Effector memory CD8-positive, alpha-beta T cell (primary cell): ENCODE data around the gene DHRS3.

ENCODE experiments used
- ATAC-seq: fragments of 150-1000 bp; cut with Tn5 transposase; replicated peaks from 2 replicates; pipeline ENCODE4 v1.10.0; 2021; ENCODE audit warnings: mild to moderate bottlenecking, moderate library complexity
- DNase-seq, 3 experiments: peaks; one replicate each; pipeline ENCODE4 v3.0.0; 2021
- H3K27ac Mint-ChIP-seq, 2 donors: one replicate each; pipeline ENCODE4 v1.8.0; 2022; ENCODE audit warnings: mild to moderate bottlenecking in 2 of 2, mixed read lengths in 2 of 2, moderate library complexity in 2 of 2
- H3K27me3 Mint-ChIP-seq, 2 donors: one replicate each; pipeline ENCODE4 v1.8.0; 2022; ENCODE audit warnings: mixed read lengths in 2 of 2
- H3K36me3 Mint-ChIP-seq: one replicate; pipeline ENCODE4 v1.8.0; 2022; ENCODE audit warnings: mild to moderate bottlenecking, moderate library complexity, mixed read lengths; ENCODE audit not compliant: insufficient read depth
- H3K4me1 Mint-ChIP-seq, 2 donors: one replicate each; pipeline ENCODE4 v1.8.0; 2022; ENCODE audit warnings: low read depth in 2 of 2, mixed read lengths in 2 of 2
- H3K4me3 Mint-ChIP-seq, 2 donors: one replicate each; pipeline ENCODE4 v1.8.0; 2022; ENCODE audit warnings: mild to moderate bottlenecking in 2 of 2, mixed read lengths in 2 of 2, moderate library complexity in 2 of 2
- H3K9me3 Mint-ChIP-seq, 2 donors: one replicate each; pipeline ENCODE4 v1.8.0; 2022; ENCODE audit warnings: mixed read lengths in 2 of 2

The DHRS3 gene

GRCh38 chr1:12552951-12553921 lies 64.8 kb downstream of the DHRS3 start:
- peaks cover 2 to 5% of the 10 kb centered on the region in 2 donors for H3K4me1 Mint-ChIP-seq
- no peak overlapping the region for H3K4me3 Mint-ChIP-seq
- no peaks in the 10 kb centered on the region for H3K9me3 Mint-ChIP-seq
- H3K36me3 Mint-ChIP-seq = peaks cover 3% of the 10 kb centered on the region
- no peak for DNase-seq
- H3K27me3 Mint-ChIP-seq = no peaks in the 10 kb centered on the region
- ATAC-seq = no peak
- peak overlapping the region in 1 of 2 donors; percentile 78 for H3K27ac Mint-ChIP-seq

DNA sequence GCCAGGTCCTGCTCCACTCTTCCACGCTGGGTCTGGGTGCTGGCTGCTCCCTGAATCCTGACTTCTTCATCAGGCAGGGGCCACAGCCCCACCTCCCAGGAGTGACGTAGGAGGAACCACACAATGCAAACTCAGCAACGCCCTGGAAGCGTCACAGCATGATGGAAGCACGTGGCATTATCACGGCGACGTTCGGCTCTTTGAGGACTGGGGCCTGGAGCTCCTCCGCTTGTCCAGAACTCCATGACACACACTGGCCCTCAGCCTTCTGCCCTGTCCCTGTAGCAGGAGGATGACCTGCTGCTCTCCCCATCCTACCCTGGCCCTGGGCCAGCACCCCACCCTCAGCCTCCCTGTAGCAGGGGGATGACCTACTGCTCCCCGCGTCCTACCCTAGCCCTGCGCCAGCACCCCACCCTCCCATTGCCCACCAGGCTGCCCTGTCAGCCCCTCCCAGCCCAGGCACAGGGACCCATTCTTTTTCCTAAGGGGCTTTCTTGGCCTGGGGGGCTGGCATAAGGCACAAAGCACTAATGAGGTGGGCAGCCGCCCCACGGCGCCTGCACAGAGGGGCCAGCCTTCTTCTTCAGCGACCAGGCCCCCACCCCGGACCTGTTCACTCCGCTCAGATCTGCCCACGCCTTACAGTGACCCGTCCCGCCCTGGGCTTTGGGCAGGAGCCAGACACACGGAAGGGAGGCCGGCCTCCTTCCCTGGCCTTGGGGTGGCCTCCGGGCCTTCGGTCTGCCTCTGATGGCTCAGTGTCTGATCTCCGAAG lies 65.7 kb downstream of the DHRS3 start:
- peaks cover 3% of the 10 kb centered on the region for H3K36me3 Mint-ChIP-seq
- H3K9me3 Mint-ChIP-seq = no peaks in the 10 kb centered on the region
- H3K4me3 Mint-ChIP-seq = no peak overlapping the region
- DNase-seq (no peak), ATAC-seq (no peak)
- H3K27ac Mint-ChIP-seq = no peak overlapping the region
- peaks cover 2 to 5% of the 10 kb centered on the region in 2 donors for H3K4me1 Mint-ChIP-seq
- H3K27me3 Mint-ChIP-seq = no peaks in the 10 kb centered on the region

- Mint-ChIP-seq H3K9me3 (no peaks in the 10 kb centered on the region), H3K27me3 (no peaks in the 10 kb centered on the region), H3K27ac (no peak overlapping the region), H3K36me3 (peaks cover 3% of the 10 kb centered on the region), H3K4me3 (no peak overlapping the region), H3K4me1 (peaks cover 2 to 5% of the 10 kb centered on the region in 2 donors)
- ATAC-seq = no peak
- no peak for DNase-seq
Observed at GRCh38 chr1:12551584-12551983, 66.4 kb downstream of the DHRS3 start.

DNA sequence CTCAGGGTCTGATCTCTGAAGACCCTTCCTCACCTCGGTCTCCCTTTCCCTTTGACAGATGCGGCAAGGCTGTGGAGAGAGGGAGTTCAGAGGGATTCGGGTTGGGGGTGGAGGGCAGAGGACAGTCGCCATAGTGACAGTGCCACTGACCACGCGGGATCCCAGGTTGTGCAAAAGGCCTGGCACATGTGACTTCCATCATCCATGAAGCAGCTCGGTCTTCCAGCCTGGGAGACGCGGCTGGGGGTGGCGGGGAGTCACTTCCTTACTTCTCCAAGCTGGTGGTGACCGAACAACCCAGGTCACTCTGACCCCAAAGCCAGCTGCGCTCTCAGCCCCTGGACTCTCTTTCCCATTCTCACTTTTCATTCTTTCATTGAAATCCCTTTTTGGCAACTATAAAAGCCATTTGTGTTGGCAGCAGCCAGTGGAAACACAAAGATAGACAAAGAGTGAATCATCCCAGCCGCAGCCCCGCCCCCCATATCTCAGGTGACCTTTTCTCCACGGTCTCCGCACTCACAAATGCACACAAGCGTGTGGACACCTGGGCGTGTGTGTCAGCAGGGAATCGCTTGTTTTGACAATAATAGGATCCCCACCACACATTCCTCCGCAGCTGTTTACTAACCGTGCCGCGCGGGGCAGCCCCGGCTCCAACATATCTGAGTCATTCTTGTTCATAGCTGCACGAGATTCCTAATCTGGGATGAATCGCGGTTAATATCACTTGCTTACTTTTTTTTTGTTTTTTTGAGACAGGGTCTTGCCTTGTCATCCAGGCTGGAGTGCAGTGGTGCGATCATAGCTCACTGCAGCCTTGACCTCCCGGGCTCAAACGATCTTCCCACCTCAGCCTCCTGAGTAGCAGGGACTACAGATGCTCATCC lies 68.3 kb downstream of the DHRS3 start:
- H3K9me3 Mint-ChIP-seq = no peaks in the 10 kb centered on the region
- no peak for ATAC-seq
- no peak for DNase-seq
- H3K4me1 Mint-ChIP-seq = peaks cover 2 to 5% of the 10 kb centered on the region in 2 donors
- no peak overlapping the region for H3K4me3 Mint-ChIP-seq
- H3K27me3 Mint-ChIP-seq = no peaks in the 10 kb centered on the region
- H3K27ac Mint-ChIP-seq = peak overlapping the region in 1 of 2 donors; percentile 64
- H3K36me3 Mint-ChIP-seq = peaks cover 3% of the 10 kb centered on the region

- H3K4me1 Mint-ChIP-seq = peaks cover 2 to 5% of the 10 kb centered on the region in 2 donors
- H3K36me3 Mint-ChIP-seq = peaks cover 3% of the 10 kb centered on the region
- ATAC-seq (no peak), DNase-seq (no peak)
- H3K4me3 Mint-ChIP-seq = no peak overlapping the region
- no peaks in the 10 kb centered on the region for H3K27me3 Mint-ChIP-seq
- H3K9me3 Mint-ChIP-seq = no peaks in the 10 kb centered on the region
- no peak overlapping the region for H3K27ac Mint-ChIP-seq
Observed at GRCh38 chr1:12548973-12549459, 69.0 kb downstream of the DHRS3 start.

- Mint-ChIP-seq H3K4me3 (no peak overlapping the region), H3K36me3 (peaks cover 3% of the 10 kb centered on the region), H3K4me1 (peaks cover 2 to 5% of the 10 kb centered on the region in 2 donors), H3K9me3 (no peaks in the 10 kb centered on the region), H3K27me3 (no peaks in the 10 kb centered on the region), H3K27ac (no peak overlapping the region)
- ATAC-seq (no peak), DNase-seq (no peak)
Observed at GRCh38 chr1:12548279-12548972, 69.6 kb downstream of the DHRS3 start.

DNA sequence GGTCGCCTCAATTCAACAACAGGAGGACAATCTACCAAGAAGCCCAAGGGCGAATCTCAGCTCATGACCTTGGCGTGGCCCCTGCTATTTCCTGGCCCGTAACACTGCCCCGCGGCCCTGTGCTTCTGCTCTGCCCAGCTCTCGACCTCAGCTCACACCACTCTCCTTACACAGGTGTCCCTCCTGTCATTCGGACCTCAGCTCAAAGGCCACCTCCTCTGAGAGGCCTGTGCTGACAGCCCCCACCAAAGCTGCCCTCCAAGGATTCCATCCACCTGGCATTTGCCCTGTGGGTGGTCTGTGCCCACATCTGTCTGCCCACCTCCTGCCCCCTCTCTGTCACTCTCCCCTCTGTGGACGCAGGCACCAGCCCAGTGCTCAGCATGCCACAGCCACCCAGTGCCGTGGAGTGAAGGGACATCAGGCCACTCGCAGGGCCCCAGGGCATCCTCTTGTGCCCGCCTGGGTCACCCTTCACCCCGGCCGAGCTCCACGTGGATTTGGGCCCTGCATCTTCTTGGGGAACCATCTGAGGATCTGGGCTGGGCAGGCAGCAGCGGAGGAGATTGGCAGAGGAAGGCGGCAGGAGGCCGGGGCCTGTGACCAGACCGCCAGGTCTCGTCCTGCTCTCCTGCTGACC lies 70.3 kb downstream of the DHRS3 start:
- DNase-seq = no peak
- no peaks in the 10 kb centered on the region for H3K9me3 Mint-ChIP-seq
- H3K27me3 Mint-ChIP-seq = no peaks in the 10 kb centered on the region
- peaks cover 2 to 5% of the 10 kb centered on the region in 2 donors for H3K4me1 Mint-ChIP-seq
- no peak for ATAC-seq
- H3K36me3 Mint-ChIP-seq = peaks cover 3% of the 10 kb centered on the region
- H3K27ac Mint-ChIP-seq = peak overlapping the region in 1 of 2 donors; percentile 82
- no peak overlapping the region for H3K4me3 Mint-ChIP-seq

GRCh38 chr1:12546771-12547585 lies 71.0 kb downstream of the DHRS3 start:
- no peaks in the 10 kb centered on the region for H3K9me3 Mint-ChIP-seq
- peaks cover 2 to 5% of the 10 kb centered on the region in 2 donors for H3K4me1 Mint-ChIP-seq
- H3K27ac Mint-ChIP-seq = peak overlapping the region in 1 of 2 donors; percentile 82
- H3K36me3 Mint-ChIP-seq = peaks cover 3% of the 10 kb centered on the region
- DNase-seq (no peak), ATAC-seq (no peak)
- no peak overlapping the region for H3K4me3 Mint-ChIP-seq
- peaks cover 0 to 4% of the 10 kb centered on the region in 2 donors for H3K27me3 Mint-ChIP-seq

DNA sequence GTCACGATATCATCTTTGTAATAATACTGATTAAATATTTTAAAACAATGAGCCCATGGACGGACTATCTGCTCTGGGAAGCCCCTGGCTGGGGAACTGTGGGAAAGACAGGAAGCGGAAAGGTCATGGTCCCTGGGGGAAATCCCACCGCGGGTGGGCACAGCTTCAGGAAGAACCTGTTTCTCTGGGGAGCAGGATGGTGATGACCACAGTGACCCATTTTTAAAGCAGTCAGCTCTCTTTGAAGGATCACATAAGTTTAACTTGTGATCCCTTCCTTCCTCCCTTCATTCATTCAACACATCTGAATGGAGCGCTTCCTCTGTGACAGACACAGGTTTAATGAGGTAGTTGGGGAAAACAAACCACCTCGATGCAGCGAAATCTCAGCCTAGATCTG lies 73.0 kb downstream of the DHRS3 start:
- H3K36me3 Mint-ChIP-seq = no peaks in the 10 kb centered on the region
- peak; percentile 79 for ATAC-seq

GRCh38 chr1:12544357-12544756 lies 73.7 kb downstream of the DHRS3 start:
- DNase-seq (no peak), ATAC-seq (no peak)
- H3K27ac Mint-ChIP-seq = no peak overlapping the region
- peaks cover 0 to 4% of the 10 kb centered on the region in 2 donors for H3K27me3 Mint-ChIP-seq
- no peak overlapping the region for H3K4me3 Mint-ChIP-seq
- H3K9me3 Mint-ChIP-seq = no peaks in the 10 kb centered on the region
- H3K4me1 Mint-ChIP-seq = no peaks in the 10 kb centered on the region
- H3K36me3 Mint-ChIP-seq = no peaks in the 10 kb centered on the region

More for the DNA sequence above, 73.0 kb downstream of the DHRS3 start:
- no peak overlapping the region for H3K4me3 Mint-ChIP-seq
- no peaks in the 10 kb centered on the region for H3K9me3 Mint-ChIP-seq
- H3K27me3 Mint-ChIP-seq = peaks cover 0 to 4% of the 10 kb centered on the region in 2 donors
- no peak for DNase-seq
- H3K27ac Mint-ChIP-seq = no peak overlapping the region
- peaks cover 0 to 5% of the 10 kb centered on the region in 2 donors for H3K4me1 Mint-ChIP-seq

GRCh38 chr1:12543740-12544154 lies 74.3 kb downstream of the DHRS3 start:
- Mint-ChIP-seq H3K4me3 (no peak overlapping the region), H3K27ac (no peak overlapping the region), H3K9me3 (no peaks in the 10 kb centered on the region), H3K36me3 (no peaks in the 10 kb centered on the region), H3K4me1 (no peaks in the 10 kb centered on the region), H3K27me3 (peaks cover 0 to 4% of the 10 kb centered on the region in 2 donors)
- DNase-seq (no peak), ATAC-seq (no peak)
